Activated T-helper 17 cell treated with anti-CD3 and anti-CD28 coated beads, Interleukin-2, amount 50 U/mL, for 72 hours (primary cell): Measurements from ENCODE around the gene NTN3. TPM values are rescaled to one million over a fixed set of nuclear protein-coding genes. Genes with fewer than 3 reads are reported as not detected.

ENCODE experiments used
- ATAC-seq: fragments of 150-1000 bp; cut with Tn5 transposase; replicated peaks from 2 replicates; pipeline ENCODE4 v1.10.0; 2021; ENCODE audit warnings: mild to moderate bottlenecking, moderate library complexity
- H3K27ac Mint-ChIP-seq: one replicate; pipeline ENCODE4 v1.8.0; 2022; ENCODE audit warnings: mixed read lengths
- H3K27me3 Mint-ChIP-seq: one replicate; pipeline ENCODE4 v1.8.0; 2022; ENCODE audit warnings: mixed read lengths
- H3K36me3 Mint-ChIP-seq: one replicate; pipeline ENCODE4 v1.8.0; 2022; ENCODE audit warnings: low read depth, mild to moderate bottlenecking, mixed read lengths
- H3K4me1 Mint-ChIP-seq: one replicate; pipeline ENCODE4 v1.8.0; 2022; ENCODE audit warnings: mixed read lengths
- H3K4me3 Mint-ChIP-seq: one replicate; pipeline ENCODE4 v1.8.0; 2022; ENCODE audit warnings: mild to moderate bottlenecking, mixed read lengths
- H3K9me3 Mint-ChIP-seq: one replicate; pipeline ENCODE4 v1.8.0; 2022; ENCODE audit warnings: mixed read lengths
- total RNA-seq, 2 donors: library from RNA; stranded (reverse); gene quantifications; one replicate each; pipeline ENCODE4 v1.2.3, GENCODE V29; 2022

The NTN3 gene
- total RNA-seq, 2 donors from 2014 or later, result 0.21 TPM; not detected in 1

DNA sequence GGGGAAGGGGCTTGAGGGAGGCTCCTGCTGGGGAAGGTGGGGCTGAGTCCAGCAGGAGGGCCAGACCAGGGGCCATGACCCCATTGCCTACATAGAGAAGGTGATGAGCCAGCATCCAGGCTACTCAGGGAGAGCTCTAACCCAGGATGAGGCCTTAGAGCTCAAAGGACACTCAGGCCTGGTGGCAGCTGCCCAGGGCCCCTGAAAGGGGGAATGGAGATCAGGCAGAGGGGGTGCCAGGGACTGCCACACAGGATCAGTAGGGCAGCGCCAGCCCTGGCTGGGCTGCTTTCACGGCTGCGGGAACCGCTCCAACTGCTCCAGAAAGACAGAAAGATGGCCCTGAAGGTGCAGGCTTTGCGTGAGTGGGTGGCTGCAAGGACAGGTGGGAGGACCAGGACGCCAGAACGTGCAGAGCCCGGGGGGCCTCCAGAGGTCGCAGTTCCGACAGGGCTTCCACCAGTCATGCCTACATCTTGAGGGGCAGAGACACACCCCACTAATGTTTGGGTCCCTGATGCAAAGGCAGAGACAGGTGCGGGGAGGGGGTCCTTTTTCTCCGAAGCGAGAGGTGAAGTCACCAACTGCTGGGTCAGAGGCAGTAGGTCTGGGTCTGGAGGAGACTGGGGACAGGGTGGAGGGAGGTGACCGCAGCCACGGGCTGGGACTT lies 41.8 kb downstream of the NTN3 start:
- H3K36me3 Mint-ChIP-seq, result peaks cover 37% of the 10 kb centered on the region
- peaks cover 24% of the 10 kb centered on the region for H3K4me1 Mint-ChIP-seq
- H3K27ac Mint-ChIP-seq, result peak overlapping the region; percentile 90
- H3K27me3 Mint-ChIP-seq, result no peaks in the 10 kb centered on the region
- peak overlapping the region; percentile 78 for H3K4me3 Mint-ChIP-seq
- no peaks in the 10 kb centered on the region for H3K9me3 Mint-ChIP-seq
- ATAC-seq, result no peak

DNA sequence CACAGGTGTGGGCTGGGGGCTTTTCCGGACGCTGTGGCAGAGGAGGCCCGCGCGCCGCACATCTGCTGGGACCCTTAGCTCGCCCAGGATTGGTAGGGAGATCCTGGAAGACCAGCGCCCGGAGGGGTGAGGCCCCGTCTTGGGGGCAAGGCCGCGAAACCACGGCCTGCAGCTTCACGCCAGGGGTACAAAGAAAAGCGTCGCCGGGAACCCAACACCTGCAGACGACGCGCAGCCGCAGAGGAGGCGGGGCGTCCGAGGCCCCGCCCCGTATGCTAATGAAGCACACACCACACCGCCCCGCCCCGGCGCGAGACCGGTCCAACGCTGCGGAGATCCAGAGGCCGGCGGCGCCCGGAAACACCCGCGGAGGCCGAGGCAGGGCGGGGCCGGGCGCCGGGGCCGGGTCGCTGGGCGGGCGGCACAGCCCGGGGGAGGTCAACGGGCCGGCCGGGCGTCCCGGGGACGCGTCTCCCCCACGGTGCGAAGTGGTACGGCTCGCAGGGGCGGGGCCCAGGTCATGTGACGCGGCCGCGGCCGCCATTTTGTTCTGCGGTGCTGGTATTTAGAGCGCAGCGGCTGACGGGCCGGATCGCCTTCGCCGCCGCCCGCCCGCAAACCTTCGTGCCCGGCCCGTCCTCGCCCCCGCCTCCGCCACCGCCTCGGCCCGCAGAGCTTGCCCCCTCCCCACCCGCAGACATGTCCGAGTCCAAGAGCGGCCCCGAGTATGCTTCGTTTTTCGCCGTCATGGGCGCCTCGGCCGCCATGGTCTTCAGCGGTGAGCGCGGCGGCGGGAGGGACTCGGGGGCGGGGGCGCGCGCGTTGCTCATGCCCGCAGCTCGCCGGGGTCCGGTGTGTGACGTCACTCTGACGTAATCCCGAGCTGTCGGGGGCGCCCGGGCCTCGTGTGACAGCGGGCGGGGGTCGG lies 42.6 kb downstream of the NTN3 start, which contains the start of gene ATP6V0C:
ATP6V0C (plus strand) TSS at position 548 of the 928 bp plus-strand sequence; CDS start at position 700, 152 bp downstream.
- Mint-ChIP-seq H3K36me3 (peaks cover 37% of the 10 kb centered on the region), H3K4me1 (peaks cover 24% of the 10 kb centered on the region), H3K27me3 (no peaks in the 10 kb centered on the region), H3K27ac (peak within 1 kb of the TSS; percentile 92), H3K9me3 (no peaks in the 10 kb centered on the region), H3K4me3 (peak within 1 kb of the TSS; percentile 82)
- ATAC-seq, result peak; percentile 92

DNA sequence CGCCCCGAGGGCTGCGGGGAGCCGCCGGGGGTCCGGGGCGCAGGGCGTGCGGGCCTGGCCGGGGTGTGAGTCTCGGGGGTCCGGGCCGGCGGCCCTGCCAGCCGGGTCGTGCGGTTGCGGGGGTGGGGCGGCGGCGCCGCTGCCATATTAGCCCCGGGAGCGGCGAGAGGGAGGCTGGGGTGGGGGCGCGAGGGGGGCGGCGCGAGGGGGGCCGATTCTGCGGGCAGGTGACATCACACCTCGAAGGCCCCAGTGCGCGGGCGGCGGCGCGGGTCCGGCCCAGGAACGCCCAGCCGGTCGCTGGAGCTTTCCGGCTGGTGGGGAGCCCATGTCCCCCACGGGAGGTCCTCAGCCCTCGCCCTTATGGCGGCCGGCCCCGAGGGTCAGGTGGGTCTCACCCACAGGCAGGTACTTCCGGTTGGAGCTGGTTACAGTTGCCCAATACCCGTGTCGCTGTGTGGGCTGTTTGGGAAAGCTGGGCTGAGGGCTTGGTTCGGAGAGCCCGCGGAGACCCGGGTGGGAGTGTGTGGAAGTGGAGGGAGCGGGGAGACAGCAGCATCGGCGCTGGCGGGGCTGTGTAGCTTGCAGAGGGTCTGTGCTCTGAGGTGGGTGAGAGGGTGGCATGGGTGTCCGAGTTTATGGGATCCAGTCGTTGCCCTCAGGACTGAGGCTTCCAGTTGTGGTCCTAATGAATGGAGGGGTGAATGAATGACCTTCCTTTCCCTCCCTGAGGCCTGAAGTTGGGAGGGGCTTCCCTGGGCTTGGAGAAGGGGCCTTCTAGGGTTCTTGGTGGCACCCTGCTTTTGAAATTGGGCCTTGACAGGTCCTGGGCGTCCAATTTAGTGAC lies 43.5 kb downstream of the NTN3 start:
- Mint-ChIP-seq H3K27me3 (no peaks in the 10 kb centered on the region), H3K36me3 (peaks cover 43% of the 10 kb centered on the region), H3K4me1 (peaks cover 26% of the 10 kb centered on the region), H3K9me3 (no peaks in the 10 kb centered on the region), H3K27ac (peak overlapping the region; percentile 92), H3K4me3 (peak overlapping the region; percentile 82)
- peak; percentile 6 for ATAC-seq

DNA sequence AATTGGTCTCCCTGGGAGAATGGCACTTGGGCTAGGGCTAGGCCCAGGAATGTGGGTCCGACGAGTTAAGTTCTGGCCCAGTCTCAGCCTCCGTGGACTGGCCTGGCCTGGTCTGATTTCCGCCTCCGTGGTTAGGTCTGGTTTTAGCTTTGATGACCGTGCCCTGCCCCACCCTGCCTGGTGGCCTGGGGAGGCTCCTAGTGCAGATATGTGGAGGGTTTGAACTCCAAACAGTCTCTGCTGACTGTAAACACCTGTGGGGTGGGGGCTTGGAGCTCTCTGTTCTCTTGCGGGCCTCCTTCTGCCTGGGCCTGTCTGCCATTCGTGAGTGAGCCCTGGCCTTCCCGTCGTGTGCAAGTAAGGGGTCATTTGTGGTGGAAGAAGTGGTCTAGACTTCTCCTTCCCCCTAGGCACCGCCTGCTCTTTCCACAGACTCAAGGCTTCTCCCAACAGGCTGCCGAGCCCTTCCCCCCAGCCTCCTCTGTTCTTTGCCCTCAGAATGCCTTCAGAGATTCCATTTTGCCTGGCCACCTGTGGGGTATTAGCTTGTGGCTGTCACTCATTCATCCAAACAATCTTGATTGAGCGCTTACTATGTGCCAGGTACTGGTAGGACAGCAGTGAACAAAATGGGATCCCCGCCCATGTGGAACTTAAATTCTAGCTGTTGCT lies 44.2 kb downstream of the NTN3 start:
- H3K36me3 Mint-ChIP-seq, result peaks cover 50% of the 10 kb centered on the region
- H3K4me3 Mint-ChIP-seq, result peak overlapping the region; percentile 82
- ATAC-seq, result no peak
- peak overlapping the region; percentile 92 for H3K27ac Mint-ChIP-seq
- H3K4me1 Mint-ChIP-seq, result peaks cover 31% of the 10 kb centered on the region
- no peaks in the 10 kb centered on the region for H3K27me3 Mint-ChIP-seq
- no peaks in the 10 kb centered on the region for H3K9me3 Mint-ChIP-seq

DNA sequence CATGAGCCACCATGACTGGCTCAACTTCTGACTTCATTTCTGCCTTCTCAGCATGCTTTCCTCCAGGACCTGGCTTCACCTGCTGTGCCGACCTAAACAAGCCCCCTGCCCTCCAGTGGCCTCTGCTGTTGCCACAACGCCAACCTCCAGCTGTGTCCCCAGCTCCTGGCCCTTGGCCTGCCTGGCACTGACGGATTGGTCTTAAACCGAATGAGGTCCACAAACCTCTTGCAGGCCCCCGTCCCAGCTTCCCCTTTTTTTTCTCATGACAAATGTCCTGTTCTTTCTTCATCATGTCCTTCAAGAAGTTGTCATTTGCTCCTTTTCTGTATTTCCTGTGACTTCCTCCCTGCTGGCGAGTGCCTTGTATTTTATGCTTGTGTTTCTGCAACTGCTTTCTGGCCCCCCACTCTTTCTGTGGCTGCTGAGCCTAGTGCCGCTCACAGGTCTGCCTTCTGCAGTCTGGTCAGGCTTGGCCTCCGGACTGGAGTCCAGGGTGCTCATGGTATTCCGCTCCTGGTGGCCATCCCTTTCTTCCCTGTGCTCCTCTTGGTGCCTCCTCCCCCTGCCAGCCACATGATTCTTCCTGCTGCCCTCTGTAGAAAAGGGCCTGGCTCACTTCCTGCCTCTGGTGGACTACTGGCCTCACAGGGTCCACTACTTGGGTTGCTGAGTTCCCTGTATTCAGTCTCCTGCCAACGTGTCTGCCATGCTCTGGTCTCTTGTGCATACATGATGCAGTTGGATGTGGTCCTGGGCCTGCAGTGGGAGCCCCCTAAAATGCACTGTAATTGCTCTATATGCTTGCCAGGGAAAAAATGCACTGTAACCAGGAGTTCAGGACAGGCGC lies 45.5 kb downstream of the NTN3 start:
- Mint-ChIP-seq H3K27ac (peak overlapping the region; percentile 92), H3K36me3 (peaks cover 62% of the 10 kb centered on the region), H3K4me3 (peak overlapping the region; percentile 82)

DNA sequence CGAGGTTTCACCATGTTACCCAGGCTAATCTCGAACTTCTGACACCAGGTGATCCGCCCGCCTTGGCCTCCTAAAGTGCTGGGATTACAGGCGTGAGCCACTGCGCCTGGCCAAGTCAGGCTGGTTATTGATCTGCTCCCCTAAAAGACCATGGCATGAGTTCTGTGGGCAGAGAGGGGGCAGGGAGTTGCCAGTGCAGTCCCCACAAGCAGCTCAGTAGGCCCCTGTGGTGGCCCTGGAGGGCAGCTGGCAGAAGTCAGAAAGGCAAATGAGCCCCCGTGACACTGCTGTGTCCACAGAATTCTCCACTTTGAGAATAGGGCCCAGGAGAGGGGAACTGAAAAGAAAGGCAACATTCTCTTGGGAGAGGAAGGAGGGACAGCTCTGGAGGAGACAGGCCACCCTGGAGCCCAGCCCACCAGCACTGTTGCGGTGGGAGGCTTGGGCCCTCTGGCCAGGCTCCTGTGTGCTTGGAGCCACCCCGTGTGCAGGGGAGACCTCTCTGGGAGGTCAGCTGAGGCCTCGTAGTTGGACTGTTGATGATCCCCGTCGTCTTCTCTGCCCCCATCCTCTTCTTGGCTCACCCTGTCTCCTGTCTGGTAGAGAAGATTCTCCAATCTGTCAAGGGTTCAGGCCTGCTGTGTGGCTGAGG lies 47.0 kb downstream of the NTN3 start:
- no peaks in the 10 kb centered on the region for H3K9me3 Mint-ChIP-seq
- no peak for ATAC-seq
- peak overlapping the region; percentile 82 for H3K4me3 Mint-ChIP-seq
- peak overlapping the region; percentile 92 for H3K27ac Mint-ChIP-seq
- H3K36me3 Mint-ChIP-seq, result peaks cover 57% of the 10 kb centered on the region
- peaks cover 31% of the 10 kb centered on the region for H3K4me1 Mint-ChIP-seq
- H3K27me3 Mint-ChIP-seq, result no peaks in the 10 kb centered on the region

More for the DNA sequence above, 45.5 kb downstream of the NTN3 start:
- Mint-ChIP-seq H3K9me3 (no peaks in the 10 kb centered on the region), H3K27me3 (no peaks in the 10 kb centered on the region), H3K4me1 (peaks cover 31% of the 10 kb centered on the region)
- ATAC-seq, result no peak

DNA sequence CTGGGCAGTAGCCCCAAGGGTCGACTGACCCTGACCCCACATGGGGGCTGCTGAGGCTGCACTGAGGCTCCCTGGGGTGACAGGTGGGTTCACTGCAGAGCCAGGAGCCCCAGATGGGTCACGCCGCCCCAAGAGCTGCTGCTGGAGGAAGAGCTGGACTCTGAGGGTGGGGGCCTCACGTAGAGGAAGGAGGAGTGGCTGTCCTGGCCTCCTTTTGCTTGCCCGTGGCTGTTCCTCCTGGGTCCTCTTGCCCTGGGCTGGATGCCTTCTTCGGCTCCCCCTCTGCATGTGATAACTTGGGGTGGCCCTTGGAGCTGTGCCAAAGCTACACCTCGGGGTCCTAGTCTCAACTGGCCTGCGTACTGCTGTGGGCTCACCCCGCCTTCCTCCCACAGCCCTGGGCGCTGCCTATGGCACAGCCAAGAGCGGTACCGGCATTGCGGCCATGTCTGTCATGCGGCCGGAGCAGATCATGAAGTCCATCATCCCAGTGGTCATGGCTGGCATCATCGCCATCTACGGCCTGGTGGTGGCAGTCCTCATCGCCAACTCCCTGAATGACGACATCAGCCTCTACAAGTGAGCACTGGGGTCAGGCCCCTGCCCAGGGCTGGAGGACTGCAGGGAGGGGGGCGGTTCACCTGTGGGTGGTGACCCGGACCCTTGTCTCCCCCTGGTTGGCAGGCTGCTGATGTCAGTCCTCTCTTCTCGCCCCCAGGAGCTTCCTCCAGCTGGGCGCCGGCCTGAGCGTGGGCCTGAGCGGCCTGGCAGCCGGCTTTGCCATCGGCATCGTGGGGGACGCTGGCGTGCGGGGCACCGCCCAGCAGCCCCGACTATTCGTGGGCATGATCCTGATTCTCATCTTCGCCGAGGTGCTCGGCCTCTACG lies 48.0 kb downstream of the NTN3 start:
- Mint-ChIP-seq H3K27me3 (no peaks in the 10 kb centered on the region), H3K9me3 (no peaks in the 10 kb centered on the region), H3K36me3 (peaks cover 67% of the 10 kb centered on the region), H3K4me3 (peak overlapping the region; percentile 82), H3K27ac (peak overlapping the region; percentile 86), H3K4me1 (peaks cover 31% of the 10 kb centered on the region)
- no peak for ATAC-seq

DNA sequence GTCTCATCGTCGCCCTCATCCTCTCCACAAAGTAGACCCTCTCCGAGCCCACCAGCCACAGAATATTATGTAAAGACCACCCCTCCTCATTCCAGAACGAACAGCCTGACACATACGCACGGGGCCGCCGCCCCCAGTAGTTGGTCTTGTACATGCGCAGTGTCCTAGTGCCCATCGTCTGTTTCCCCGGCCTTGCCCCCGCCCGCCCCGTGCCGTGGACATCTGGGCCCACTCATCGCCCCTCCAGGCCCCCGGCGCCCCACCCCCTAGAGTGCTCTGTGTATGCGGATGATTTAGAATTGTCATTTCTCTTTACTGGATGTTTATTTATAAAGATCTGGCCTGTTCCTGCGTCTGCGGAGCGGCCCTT lies 48.6 kb downstream of the NTN3 start:
- peak overlapping the region; percentile 86 for H3K27ac Mint-ChIP-seq
- no peak for ATAC-seq
- H3K4me3 Mint-ChIP-seq, result peak overlapping the region; percentile 82
- H3K27me3 Mint-ChIP-seq, result no peaks in the 10 kb centered on the region
- peaks cover 72% of the 10 kb centered on the region for H3K36me3 Mint-ChIP-seq
- H3K9me3 Mint-ChIP-seq, result no peaks in the 10 kb centered on the region
- H3K4me1 Mint-ChIP-seq, result peaks cover 31% of the 10 kb centered on the region

DNA sequence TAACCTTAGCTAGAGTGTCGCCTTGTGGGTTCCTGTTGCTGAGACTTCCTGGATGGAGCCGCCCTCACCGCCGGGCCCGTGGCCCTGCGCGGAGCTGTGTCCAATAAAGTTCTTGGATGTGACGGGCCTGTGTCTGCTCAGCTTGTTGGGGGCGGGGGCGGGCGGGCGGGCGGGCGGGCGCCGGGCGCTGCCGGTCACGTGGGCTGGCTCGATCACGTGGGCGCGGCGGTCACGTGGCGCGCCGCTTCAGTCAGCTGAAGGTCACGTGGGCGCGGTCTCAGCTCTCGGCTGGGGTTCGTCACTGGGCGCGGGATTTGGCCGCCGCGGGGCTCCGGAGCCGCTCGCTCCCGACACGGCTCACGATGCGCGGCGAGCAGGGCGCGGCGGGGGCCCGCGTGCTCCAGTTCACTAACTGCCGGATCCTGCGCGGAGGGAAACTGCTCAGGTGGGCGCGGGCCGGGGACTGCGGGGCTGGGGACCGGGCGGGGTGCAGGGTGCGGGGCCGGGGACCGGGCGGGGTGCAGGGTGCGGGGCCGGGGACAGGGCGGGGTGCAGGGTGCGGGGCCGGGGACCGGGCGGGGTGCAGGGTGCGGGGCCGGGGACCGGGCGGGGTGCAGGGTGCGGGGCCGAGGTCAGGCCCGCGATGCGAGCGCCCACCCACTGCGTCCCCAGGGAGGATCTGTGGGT lies 49.1 kb downstream of the NTN3 start, which contains the start of gene AMDHD2:
AMDHD2 (plus strand) TSS at position 275 of the 687 bp plus-strand sequence; CDS start at position 363, 88 bp downstream.
- H3K4me3 Mint-ChIP-seq, result peak within 1 kb of the TSS; percentile 82
- H3K4me1 Mint-ChIP-seq, result peaks cover 30% of the 10 kb centered on the region
- H3K27ac Mint-ChIP-seq, result peak within 1 kb of the TSS; percentile 90
- H3K9me3 Mint-ChIP-seq, result no peaks in the 10 kb centered on the region
- H3K27me3 Mint-ChIP-seq, result no peaks in the 10 kb centered on the region
- ATAC-seq, result peak; percentile 86
- H3K36me3 Mint-ChIP-seq, result peaks cover 71% of the 10 kb centered on the region

DNA sequence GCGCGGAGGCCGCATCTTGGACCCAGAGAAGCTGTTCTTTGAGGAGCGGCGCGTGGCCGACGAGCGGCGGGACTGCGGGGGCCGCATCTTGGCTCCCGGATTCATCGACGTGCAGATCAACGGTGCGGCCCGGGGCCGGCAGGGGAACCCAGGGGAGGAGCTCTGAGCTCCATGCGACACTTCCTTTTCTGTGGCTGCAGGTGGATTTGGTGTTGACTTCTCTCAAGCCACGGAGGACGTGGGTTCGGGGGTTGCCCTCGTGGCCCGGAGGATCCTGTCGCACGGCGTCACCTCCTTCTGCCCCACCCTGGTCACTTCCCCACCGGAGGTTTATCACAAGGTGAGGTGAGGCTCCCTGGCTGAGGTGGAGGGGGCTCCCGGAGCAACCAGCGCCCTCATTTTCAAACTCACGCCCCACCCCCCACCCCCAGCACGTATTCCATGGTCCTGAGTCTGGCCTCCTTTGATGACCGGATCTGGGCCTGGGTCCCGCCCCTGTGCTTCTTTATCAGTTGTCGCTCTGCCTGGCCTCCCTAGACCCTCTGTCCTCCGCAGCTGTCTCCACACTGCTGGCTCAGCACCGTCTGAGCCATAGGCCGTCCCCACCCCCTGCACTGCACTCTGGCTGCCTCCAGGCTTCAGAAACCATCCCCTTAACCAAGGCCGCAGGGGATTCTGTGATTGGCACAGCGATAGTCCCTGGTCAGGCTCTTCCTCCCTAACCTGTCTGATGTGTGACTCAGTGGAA lies 49.9 kb downstream of the NTN3 start:
- no peaks in the 10 kb centered on the region for H3K27me3 Mint-ChIP-seq
- peak; percentile 69 for ATAC-seq
- no peaks in the 10 kb centered on the region for H3K9me3 Mint-ChIP-seq
- peak overlapping the region; percentile 82 for H3K4me3 Mint-ChIP-seq
- peak overlapping the region; percentile 90 for H3K27ac Mint-ChIP-seq
- peaks cover 69% of the 10 kb centered on the region for H3K36me3 Mint-ChIP-seq
- peaks cover 23% of the 10 kb centered on the region for H3K4me1 Mint-ChIP-seq
